ENCODE data around the gene TP53INP2. TPM values are rescaled to one million over a fixed set of nuclear protein-coding genes. Genes with fewer than 3 reads are reported as not detected.

Gene TP53INP2
- total and polyA plus RNA-seq, 2 donors (not counting 3 experiments of a cell fraction or from before 2014, with no cell fraction given), result 18.3 to 30.5 TPM

DNA sequence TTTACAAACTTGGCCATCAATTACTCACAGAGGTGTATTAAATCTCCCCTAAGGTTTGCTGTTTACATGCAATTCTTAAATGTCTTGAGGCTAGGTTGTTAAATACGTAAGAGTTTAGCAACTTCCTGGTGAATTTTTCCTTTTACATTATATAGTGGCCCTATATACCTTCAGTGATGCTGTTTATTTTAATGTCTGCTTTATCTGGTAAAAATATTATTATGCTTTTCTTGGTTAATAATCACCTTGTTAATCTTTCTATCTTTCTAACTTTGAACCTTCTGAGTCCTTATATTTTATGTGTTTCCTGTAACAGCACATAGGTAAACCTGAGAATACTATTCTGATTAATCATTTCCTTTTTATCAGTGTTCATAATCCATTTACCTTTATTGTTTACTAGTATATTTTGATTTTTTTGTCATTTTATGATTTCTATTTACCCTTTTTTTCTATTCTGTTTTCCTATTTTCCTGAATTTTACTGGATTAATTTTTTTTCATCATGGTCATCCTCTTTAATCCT, 57.9 kb downstream of the TP53INP2 start:
- no peak overlapping the region for H3K27ac ChIP-seq (ENCODE audit: insufficient read depth, low read depth, low read length)
- dilution Hi-C loops (cut with MboI; ENCODE audit: extremely low pct_ligation_motif_present, low sequenced_read_pairs), result no loop called here
- POLR2A ChIA-PET, result no interaction called here
- H4K20me1 ChIP-seq (replicated peaks; ENCODE audit: control insufficient read depth, extremely low read depth, insufficient read depth, low read length), result no peaks in the 10 kb centered on the region
- H3K36me3 ChIP-seq (ENCODE audit: control insufficient read depth in 2 of 2, extremely low read depth in 1 of 2, insufficient read depth in 2 of 2, low read length in 2 of 2), result peaks cover 0 to 14% of the 10 kb centered on the region in 2 experiments
- no peak overlapping the region for H3K4me3 ChIP-seq (replicated peaks in 1 of 3; ENCODE audit: insufficient read depth in 1 of 3, low read depth in 1 of 3, low read length in 3 of 3)
- no peak overlapping the region for H3K9ac ChIP-seq (replicated peaks; ENCODE audit: extremely low read depth, insufficient read depth, low read length)
- H3K4me1 ChIP-seq (ENCODE audit: control insufficient read depth, extremely low read depth, insufficient read depth, low read length), result no peaks in the 10 kb centered on the region
- H2AFZ ChIP-seq (ENCODE audit: low read depth, low read length), result no peak overlapping the region
- DNase-seq (ENCODE audit: low read depth, low spot score), result no peak
- no peak overlapping the region for H3K4me2 ChIP-seq (ENCODE audit: insufficient read depth, low read length)
- no TSS peak for BruUV-seq (replicated peaks)
- FAIRE-seq, result no peak
- CTCF ChIA-PET, result no interaction called here
- intact Hi-C loops (cut with micrococcal nuclease), result loop anchor here (10.0 kb wide), 1 partner anchor 567 kb away; no protein-coding TSS in a partner anchor
- no peaks in the 10 kb centered on the region for H3K79me2 ChIP-seq (ENCODE audit: control insufficient read depth, insufficient read depth, low read length)
- TF ChIP-seq POLR2A (IDR thresholded peaks at IDR 0.05; ENCODE audit: low read depth, low read length) (no peak), FOS (IDR thresholded peaks at IDR 0.05; ENCODE audit: borderline replicate concordance, insufficient read depth, low read length) (no peak)
- H3K9me1 ChIP-seq (replicated peaks; ENCODE audit: control insufficient read depth, extremely low read depth, insufficient read depth, low read length), result no peaks in the 10 kb centered on the region
- no peaks in the 10 kb centered on the region for H3K9me3 ChIP-seq (replicated peaks; ENCODE audit: control insufficient read depth, insufficient read depth, low read length)
- H3K27me3 ChIP-seq (ENCODE audit: control insufficient read depth in 2 of 2, insufficient read depth in 2 of 2, low read length in 2 of 2), result no peaks in the 10 kb centered on the region

Small RNA genes within 50 kb of the gene (small RNA-seq; reads per million reads assigned to genes)
- gene AL118520.1 (ENCODE audit: insufficient read depth, insufficient read length, low read depth, low replicate concordance), result not detected

Other genes with a start within 250 kb of the TP53INP2 start
- gene DYNLRB1, start 187.9 kb upstream of the TP53INP2 start, total RNA-seq, result 133 and 142 TPM in 2 replicates
- 238 and 245 TPM in 2 replicates for gene DYNLRB1, start 187.9 kb upstream of the TP53INP2 start, polyA plus RNA-seq
- 32.1 and 32.7 TPM in 2 replicates for gene MAP1LC3A, start 145.6 kb upstream of the TP53INP2 start, total RNA-seq
- gene MAP1LC3A, start 145.6 kb upstream of the TP53INP2 start, polyA plus RNA-seq, result 39.8 and 54.1 TPM in 2 replicates
- 20.3 and 23.3 TPM in 2 replicates for gene PIGU, start 27.3 kb upstream of the TP53INP2 start, total RNA-seq
- gene PIGU, start 27.3 kb upstream of the TP53INP2 start, polyA plus RNA-seq, result 81.8 and 82.2 TPM in 2 replicates
- gene NCOA6, start 121.3 kb downstream of the TP53INP2 start, total RNA-seq, result 25.5 and 26.7 TPM in 2 replicates
- gene NCOA6, start 121.3 kb downstream of the TP53INP2 start, polyA plus RNA-seq, result 15.7 and 16.9 TPM in 2 replicates
- 4.7 and 5.0 TPM in 2 replicates for gene GGT7, start 168.5 kb downstream of the TP53INP2 start, total RNA-seq
- 3.9 and 4.1 TPM in 2 replicates for gene GGT7, start 168.5 kb downstream of the TP53INP2 start, polyA plus RNA-seq
- gene ACSS2, start 172.3 kb downstream of the TP53INP2 start, total RNA-seq, result 40.7 and 48.5 TPM in 2 replicates
- 41.8 and 42.3 TPM in 2 replicates for gene ACSS2, start 172.3 kb downstream of the TP53INP2 start, polyA plus RNA-seq